Gastroesophageal sphincter (tissue), 4 donors: ENCODE results near the gene DHCR7. TPM values are rescaled to one million over a fixed set of nuclear protein-coding genes. Genes with fewer than 3 reads are reported as not detected.

ENCODE experiments used
- ATAC-seq: fragments of 150-250 bp; one replicate; pipeline ENCODE4 v1.9.1; 2016; ENCODE audit warnings: mild to moderate bottlenecking, moderate library complexity
- H3K27ac ChIP-seq, 4 donors: fragments of 200-600 bp; sonication (generic) in 3 of 4; 1 replicate in 3 of 4; 2 replicates in 1 of 4; pipeline ENCODE4 v1.5.1; 2016 to 2019
- H3K27me3 ChIP-seq: fragments of 200-600 bp; sonication (generic); one replicate; pipeline ENCODE4 v1.5.1; 2019
- H3K36me3 ChIP-seq, 2 donors: fragments of 200-600 bp; sonication (generic); one replicate each; pipeline ENCODE4 v1.5.1; 2019; ENCODE audit warnings: control low read depth in 1 of 2
- H3K4me1 ChIP-seq, 3 donors: fragments of 200-600 bp; sonication (generic); 1 replicate in 2 of 3; 2 replicates in 1 of 3; pipeline ENCODE4 v1.5.1; 2016 to 2019; ENCODE audit warnings: control low read depth in 2 of 3
- H3K4me3 ChIP-seq, 2 donors: fragments of 200-600 bp; sonication (generic); one replicate each; pipeline ENCODE4 v1.5.1; 2019; ENCODE audit warnings: mild to moderate bottlenecking in 1 of 2, moderate library complexity in 1 of 2
- H3K9me3 ChIP-seq, 3 donors: fragments of 200-600 bp; sonication (generic); one replicate each; pipeline ENCODE4 v1.5.1; 2017 to 2019; ENCODE audit warnings: control low read depth in 2 of 3
- CTCF ChIP-seq, 4 experiments: fragments of 200-600 bp in 2 of 4; fragments of 450-650 bp in 2 of 4; sonication (generic) in 1 of 4; IDR thresholded peaks; one replicate each; pipeline ENCODE4 v1.5.1; 2017 to 2019; ENCODE audit warnings: antibody characterized with exemption in 4 of 4, mild to moderate bottlenecking in 2 of 4, moderate library complexity in 2 of 4
- EP300 ChIP-seq: sonication (generic); formaldehyde crosslinking; IDR thresholded peaks from one replicate; pipeline ENCODE4 v1.6.1; 2017; ENCODE audit warnings: antibody characterized with exemption, mild to moderate bottlenecking
- POLR2A ChIP-seq, 2 donors: fragments of 450-650 bp; IDR thresholded peaks; one replicate each; pipeline ENCODE4 v1.6.1; 2017; ENCODE audit warnings: antibody characterized with exemption in 2 of 2, mild to moderate bottlenecking in 2 of 2, moderate library complexity in 1 of 2
- POLR2AphosphoS5 ChIP-seq: sonication (generic); formaldehyde crosslinking; IDR thresholded peaks from one replicate; pipeline ENCODE4 v1.6.1; 2017; ENCODE audit warnings: antibody characterized with exemption
- WGBS, 2 donors: methylation state at CpG; one replicate each; pipeline ENCODE4 v1.1.5; 2018; ENCODE audit warnings: low coverage in 1 of 2; 5-methylcytosine and 5-hydroxymethylcytosine counted together
- total RNA-seq, 4 donors: library from RNA; depleted of rRNA; stranded (reverse); fragments of >200 nt; gene quantifications; one replicate each; pipeline ENCODE4 v1.1.0, GENCODE V29; 2016

Gene DHCR7
- total RNA-seq, 4 donors from 2014 or later: 5.0 to 10.3 (median 8.0) TPM

- H3K9me3 ChIP-seq: no peaks in the 10 kb centered on the region
- H3K4me1 ChIP-seq: peaks cover 0 to 5% (median 0%) of the 10 kb centered on the region in 3 donors
- H3K4me3 ChIP-seq: no peak overlapping the region
- TF ChIP-seq CTCF (IDR thresholded peaks at IDR 0.05): no peak
- no peak for TF ChIP-seq POLR2A (IDR thresholded peaks at IDR 0.05)
- TF ChIP-seq EP300: no peak
- TF ChIP-seq POLR2AphosphoS5: no peak
- peaks cover 0 to 59% of the 10 kb centered on the region in 2 donors for H3K36me3 ChIP-seq
- H3K27ac ChIP-seq: no peak overlapping the region
- H3K27me3 ChIP-seq: no peaks in the 10 kb centered on the region
- ATAC-seq: no peak
- WGBS, 2 donors: 95% methylated on average over 4 of the region's 39 CpGs; no CpG with 5 or more reads in 1 of the 2 donors
Measured at GRCh38 chr11:71435278-71435951, 12.8 kb downstream of the DHCR7 start.

GRCh38 chr11:71434576-71435130 is 13.5 kb downstream of the DHCR7 start:
- no peak for TF ChIP-seq EP300
- TF ChIP-seq POLR2AphosphoS5: no peak
- TF ChIP-seq CTCF (IDR thresholded peaks at IDR 0.05): no peak
- no peak for TF ChIP-seq POLR2A (IDR thresholded peaks at IDR 0.05)
- H3K27me3 ChIP-seq: no peaks in the 10 kb centered on the region
- H3K27ac ChIP-seq: no peak overlapping the region
- peaks cover 0 to 51% of the 10 kb centered on the region in 2 donors for H3K36me3 ChIP-seq
- WGBS, 2 donors: 88% methylated on average over 7 of the region's 18 CpGs; no CpG with 5 or more reads in 1 of the 2 donors
- H3K4me1 ChIP-seq: peaks cover 0 to 5% (median 0%) of the 10 kb centered on the region in 3 donors
- H3K4me3 ChIP-seq: no peak overlapping the region
- H3K9me3 ChIP-seq: no peaks in the 10 kb centered on the region
- no peak for ATAC-seq

GRCh38 chr11:71433648-71434450 is 14.3 kb downstream of the DHCR7 start:
- TF ChIP-seq CTCF (IDR thresholded peaks at IDR 0.05): no peak
- TF ChIP-seq POLR2AphosphoS5: no peak
- no peak for TF ChIP-seq POLR2A (IDR thresholded peaks at IDR 0.05)
- TF ChIP-seq EP300: no peak
- Histone ChIP-seq H3K27ac (peak overlapping the region in 2 of 4 donors; percentile 42 to 54), H3K36me3 (peaks cover 0 to 43% of the 10 kb centered on the region in 2 donors), H3K4me3 (no peak overlapping the region), H3K27me3 (no peaks in the 10 kb centered on the region), H3K9me3 (no peaks in the 10 kb centered on the region), H3K4me1 (peaks cover 0 to 5% (median 0%) of the 10 kb centered on the region in 3 donors)
- no CpG with 5 or more reads among the region's 19 CpGs for WGBS, 2 donors
- ATAC-seq: peak; percentile 83

GRCh38 chr11:71432761-71433647 is 15.2 kb downstream of the DHCR7 start:
- Histone ChIP-seq H3K9me3 (peaks cover 0 to 6% (median 0%) of the 10 kb centered on the region in 3 donors), H3K4me1 (peaks cover 0 to 5% (median 0%) of the 10 kb centered on the region in 3 donors), H3K27me3 (no peaks in the 10 kb centered on the region), H3K27ac (peak overlapping the region in 3 of 4 donors; percentile 19 to 54 (median 42)), H3K36me3 (peaks cover 0 to 35% of the 10 kb centered on the region in 2 donors), H3K4me3 (no peak overlapping the region)
- WGBS, 2 donors: 80 to 100% methylated on average over 2 to 3 of the region's 7 CpGs
- TF ChIP-seq POLR2A (IDR thresholded peaks at IDR 0.05) (no peak), EP300 (no peak), CTCF (IDR thresholded peaks at IDR 0.05) (no peak), POLR2AphosphoS5 (no peak)
- ATAC-seq: peak; percentile 3
